SK-N-SH (cell line): Measurements from ENCODE around the gene VPS16. TPM values are rescaled to one million over a fixed set of nuclear protein-coding genes. Genes with fewer than 3 reads are reported as not detected.
"Not testable (repeated sequence)": the region's sequence is repeated elsewhere in the genome, so short reads cannot be mapped to it uniquely, and the experiment has no call there.

ENCODE experiments used
- CTCF ChIA-PET: fragments of 300-600, 350-600 bp; formaldehyde crosslinking; extraction: SDS; loops from one replicate; lab custom pipeline; 2021; lab: Yijun Ruan, JAX
- POLR2A ChIA-PET: fragments of 350-600 bp; sonication (Branson Sonifier 250); formaldehyde crosslinking; extraction: SDS; loops from one replicate; lab custom pipeline; 2020; ENCODE audit warnings: antibody characterized with exemption, inconsistent platforms; lab: Yijun Ruan, JAX
- DNase-seq: peaks from one replicate; pipeline ENCODE4 v3.0.0; 2012
- H2AFZ ChIP-seq: fragments of 200-600 bp; sonication (generic); 2 replicates; pipeline ENCODE4 v1.8.1; 2016; ENCODE audit warnings: antibody characterized with exemption, mild to moderate bottlenecking, low read depth
- H3F3A ChIP-seq: fragments of 200-600 bp; sonication (generic); replicated peaks from 2 replicates; pipeline ENCODE3; 2016; ENCODE audit warnings: antibody characterized with exemption, mild to moderate bottlenecking; ENCODE audit not compliant: insufficient read depth
- H3K27ac ChIP-seq, 2 experiments: fragments of 200-500 bp in 1 of 2; fragments of 200-600 bp in 1 of 2; sonication (Bioruptor generic) in 1 of 2; sonication (generic), shearing (Covaris generic) in 1 of 2; 2 replicates each; pipeline versions ENCODE4 v1.5.1 to v1.6.1; 2014 to 2016; ENCODE audit warnings: low read depth in 2 of 2, inconsistent platforms in 1 of 2, low read length in 1 of 2, mild to moderate bottlenecking in 1 of 2, mixed read lengths in 1 of 2
- H3K27me3 ChIP-seq: fragments of 200-600 bp; sonication (generic), shearing (Covaris generic); 2 replicates; pipeline ENCODE4 v1.6.1; 2016; ENCODE audit warnings: mixed run types; ENCODE audit not compliant: insufficient read depth
- H3K36me3 ChIP-seq, 2 experiments: fragments of 200-500 bp in 1 of 2; fragments of 200-600 bp in 1 of 2; sonication (Bioruptor generic) in 1 of 2; sonication (generic) in 1 of 2; replicated peaks in 1 of 2; 2 replicates each; pipeline versions ENCODE3 to v1.5.1; 2014 to 2016; ENCODE audit warnings: low read length in 1 of 2, mild to moderate bottlenecking in 1 of 2; ENCODE audit not compliant: insufficient read depth in 2 of 2, control insufficient read depth in 1 of 2
- H3K4me1 ChIP-seq, 2 experiments: fragments of 200-500 bp in 1 of 2; fragments of 200-600 bp in 1 of 2; sonication (Bioruptor generic) in 1 of 2; sonication (generic), shearing (Covaris generic) in 1 of 2; 2 replicates each; pipeline versions ENCODE4 v1.5.1 to v1.6.1; 2014 to 2016; ENCODE audit warnings: low read depth in 1 of 2, low read length in 1 of 2, mixed run types in 1 of 2; ENCODE audit not compliant: insufficient read depth in 2 of 2, control insufficient read depth in 1 of 2
- H3K4me2 ChIP-seq: fragments of 200-600 bp; sonication (generic), shearing (Covaris generic); 2 replicates; pipeline ENCODE4 v1.6.1; 2017; ENCODE audit warnings: mixed run types
- H3K4me3 ChIP-seq, 2 experiments: fragments of 200-500 bp in 1 of 2; fragments of 200-600 bp in 1 of 2; sonication (Bioruptor generic) in 1 of 2; sonication (generic), shearing (Covaris generic) in 1 of 2; 2 replicates each; pipeline versions ENCODE4 v1.5.1 to v1.8.1; 2014 to 2016; ENCODE audit warnings: low read depth in 2 of 2, inconsistent platforms in 1 of 2, low read length in 1 of 2, mild to moderate bottlenecking in 1 of 2, mixed read lengths in 1 of 2, moderate library complexity in 1 of 2
- H3K79me2 ChIP-seq: fragments of 200-600 bp; sonication (generic); 2 replicates; pipeline ENCODE4 v1.8.1; 2017; ENCODE audit warnings: mild to moderate bottlenecking; ENCODE audit not compliant: insufficient read depth
- H3K9ac ChIP-seq: fragments of 200-600 bp; sonication (generic); 2 replicates; pipeline ENCODE4 v1.6.1; 2017; ENCODE audit warnings: mixed run types
- H3K9me2 ChIP-seq: fragments of 200-600 bp; sonication (generic); 2 replicates; pipeline ENCODE4 v1.6.1; 2017; ENCODE audit warnings: mixed run types
- H3K9me3 ChIP-seq: fragments of 200-600 bp; sonication (generic); 2 replicates; pipeline ENCODE4 v1.6.1; 2017; ENCODE audit warnings: mixed run types, mild to moderate bottlenecking, moderate library complexity
- H4K20me1 ChIP-seq: fragments of 200-600 bp; sonication (generic); 2 replicates; pipeline ENCODE4 v1.6.1; 2017; ENCODE audit warnings: mild to moderate bottlenecking, mixed run types; ENCODE audit not compliant: insufficient read depth
- CHD2 ChIP-seq: fragments of 150-350 bp; IDR thresholded peaks from 2 replicates; pipeline ENCODE4 v1.6.1; 2018; ENCODE audit warnings: low read length; ENCODE audit not compliant: partially characterized antibody
- EP300 ChIP-seq, 2 experiments: IDR thresholded peaks; 2 replicates each; pipeline versions ENCODE4 v1.4.0 to v1.6.1; 2012; ENCODE audit warnings: borderline replicate concordance in 1 of 2, low read depth in 1 of 2, low read length in 1 of 2
- GATA2 ChIP-seq: sonication (generic); formaldehyde crosslinking; IDR thresholded peaks from 2 replicates; pipeline ENCODE4 v1.5.0; 2020; ENCODE audit warnings: mild to moderate bottlenecking, missing genetic modification reagents
- PBX3 ChIP-seq: IDR thresholded peaks from 2 replicates; pipeline ENCODE4; 2012
- POLR2AphosphoS5 ChIP-seq: IDR thresholded peaks from 2 replicates; pipeline ENCODE4 v1.6.1; 2012; ENCODE audit warnings: low read depth, low read length
- RAD21 ChIP-seq: IDR thresholded peaks from 2 replicates; pipeline ENCODE4 v1.6.1; 2012; ENCODE audit warnings: mild to moderate bottlenecking, low read length
- SIN3A ChIP-seq: IDR thresholded peaks from 2 replicates; pipeline ENCODE4 v1.6.1; 2012; ENCODE audit warnings: low read depth, mild to moderate bottlenecking, low read length, moderate library complexity, borderline replicate concordance
- SMC3 ChIP-seq: IDR thresholded peaks from 2 replicates; pipeline ENCODE4 v1.6.1; 2012; ENCODE audit warnings: low read depth, low read length, improper control_type of control experiment
- TAF1 ChIP-seq: IDR thresholded peaks from 2 replicates; pipeline ENCODE4 v1.6.1; 2012; ENCODE audit warnings: low read depth, mild to moderate bottlenecking, low read length, moderate library complexity, borderline replicate concordance
- TEAD4 ChIP-seq: IDR thresholded peaks from 2 replicates; pipeline ENCODE4 v1.4.0; 2012; ENCODE audit warnings: mild to moderate bottlenecking, borderline replicate concordance; ENCODE audit not compliant: insufficient read depth
- YY1 ChIP-seq: IDR thresholded peaks from 2 replicates; pipeline ENCODE4 v1.4.0; 2012; ENCODE audit warnings: low read depth, mild to moderate bottlenecking
- WGBS: methylation state at CpG from one replicate; pipeline ENCODE4 v1.1.6; 2017; ENCODE audit warnings: low lambda C conversion rate; 5-methylcytosine and 5-hydroxymethylcytosine counted together
- polyA plus RNA-seq, 3 experiments: library from polyadenylated mRNA; depleted of rRNA; stranded (reverse); fragments of >200 nt; gene quantifications; 2 replicates each; pipeline ENCODE4 v1.2.3, GENCODE V29; 2012
- TF ChIP-seq, protein P1 (sequence below): IDR thresholded peaks from 2 replicates; pipeline ENCODE4 v1.4.0; 2012; ENCODE audit warnings: low read depth
- TF ChIP-seq, protein P2 (sequence below): IDR thresholded peaks from 2 replicates; pipeline ENCODE4 v1.4.0; 2012; ENCODE audit warnings: low read depth, borderline replicate concordance
- TF ChIP-seq, protein P3 (sequence below): IDR thresholded peaks from 2 replicates; pipeline ENCODE4 v1.4.0; 2012; ENCODE audit warnings: low read depth, borderline replicate concordance

The VPS16 gene
- polyA plus RNA-seq, 1 of the 3 experiments (the other 2 are of a cell fraction), result 62.0 TPM

GRCh38 chr20:2895154-2895553 lies 54.6 kb downstream of the VPS16 start:
- H3K27ac ChIP-seq, H3K9me2 ChIP-seq, DNase-seq, H3K36me3 ChIP-seq, H3K4me3 ChIP-seq, H3K27me3 ChIP-seq, H3K4me1 ChIP-seq, H2AFZ ChIP-seq, CTCF ChIA-PET, H3K9ac ChIP-seq, H3K4me2 ChIP-seq, H3K9me3 ChIP-seq: not testable (repeated sequence)
- H3K79me2 ChIP-seq, result peaks cover 90% of the 10 kb centered on the region
- peaks cover 21% of the 10 kb centered on the region for H4K20me1 ChIP-seq
- 92% methylated on average over 3 of the region's 3 CpGs for WGBS
- peaks cover 11% of the 10 kb centered on the region for H3F3A ChIP-seq
- POLR2A ChIA-PET, result interaction anchor here (0.6 kb wide), 1 partner anchor 251 kb away, joined by 4 read pairs; no protein-coding TSS in a partner anchor

DNA sequence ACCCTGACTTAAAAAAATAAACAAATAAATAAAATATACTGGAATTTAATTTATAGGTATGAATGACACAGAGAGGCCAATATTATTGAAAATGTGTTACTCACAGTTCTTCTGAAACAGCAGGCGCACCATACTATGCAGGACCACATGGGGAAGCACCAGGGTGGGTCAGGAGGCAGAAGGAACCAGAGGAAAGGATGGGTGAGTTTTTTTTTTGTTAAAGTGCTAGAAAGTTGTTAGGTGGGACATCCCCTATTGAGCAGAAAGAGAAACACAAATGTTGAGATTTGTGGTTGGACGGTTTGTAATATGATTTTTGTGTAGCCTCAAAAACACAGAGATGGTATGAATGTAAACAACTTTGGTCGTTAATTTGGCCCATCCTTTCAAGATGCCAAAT lies 58.7 kb downstream of the VPS16 start:
- Histone ChIP-seq H4K20me1 (peaks cover 21% of the 10 kb centered on the region; the same call in 1 of the 2 replicates), H3K4me1 (no peaks in the 10 kb centered on the region), H3K9ac (no peak overlapping the region), H3K79me2 (peaks cover 98% of the 10 kb centered on the region), H3F3A (no peaks in the 10 kb centered on the region), H3K4me2 (no peak overlapping the region), H3K27ac (no peak overlapping the region), H3K9me3 (no peaks in the 10 kb centered on the region), H3K27me3 (no peaks in the 10 kb centered on the region), H2AFZ (no peak overlapping the region), H3K36me3 (peaks cover 0 to 5% of the 10 kb centered on the region in 2 experiments), H3K9me2 (no peaks in the 10 kb centered on the region), H3K4me3 (no peak overlapping the region)
- 95% methylated on average over 3 of the region's 3 CpGs for WGBS
- TF ChIP-seq, protein P1, sequence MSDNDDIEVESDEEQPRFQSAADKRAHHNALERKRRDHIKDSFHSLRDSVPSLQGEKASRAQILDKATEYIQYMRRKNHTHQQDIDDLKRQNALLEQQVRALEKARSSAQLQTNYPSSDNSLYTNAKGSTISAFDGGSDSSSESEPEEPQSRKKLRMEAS, result no peak
- TF ChIP-seq SIN3A (no peak), EP300 (IDR thresholded peaks at IDR 0.05; ENCODE audit: borderline replicate concordance in 1 of 2, low read depth in 1 of 2, low read length in 1 of 2) (no peak), RAD21 (no peak), PBX3 (no peak), SMC3 (no peak)
- DNase-seq, result no peak
- ChIA-PET CTCF (no interaction called here), POLR2A (no interaction called here)

- POLR2A ChIA-PET, result no interaction called here
- no peak overlapping the region for H3K27ac ChIP-seq
- H3K36me3 ChIP-seq, result peaks cover 0 to 5% of the 10 kb centered on the region in 2 experiments
Measured at GRCh38 chr20:2900845-2901592, 60.5 kb downstream of the VPS16 start.

More at GRCh38 chr20:2900845-2901592, 60.5 kb downstream of the VPS16 start:
- Histone ChIP-seq H3K4me2 (no peak overlapping the region), H3K4me1 (no peaks in the 10 kb centered on the region), H3K9me3 (no peaks in the 10 kb centered on the region), H3K9ac (no peak overlapping the region), H3K79me2 (peaks cover 98% of the 10 kb centered on the region), H4K20me1 (0 out of 2 replicates have a peak, but pooled peaks cover 21% of the 10 kb centered on the region), H2AFZ (no peak overlapping the region), H3K4me3 (no peak overlapping the region), H3F3A (no peaks in the 10 kb centered on the region), H3K27me3 (no peaks in the 10 kb centered on the region), H3K9me2 (no peaks in the 10 kb centered on the region)
- CTCF ChIA-PET, result interaction anchor here (0.9 to 1.4 kb wide), 3 partner anchors 12 to 100 kb away, joined by 3 to 5 read pairs (median 4); no protein-coding TSS in a partner anchor
- DNase-seq, result no peak
- WGBS, result 93% methylated on average over 11 of the region's 11 CpGs
- TF ChIP-seq POLR2AphosphoS5 (no peak), TEAD4 (no peak), CHD2 (no peak), GATA2 (CRISPR knock-in tag) (no peak), YY1 (no peak), TAF1 (no peak), RAD21 (no peak)
- TF ChIP-seq, protein P2, sequence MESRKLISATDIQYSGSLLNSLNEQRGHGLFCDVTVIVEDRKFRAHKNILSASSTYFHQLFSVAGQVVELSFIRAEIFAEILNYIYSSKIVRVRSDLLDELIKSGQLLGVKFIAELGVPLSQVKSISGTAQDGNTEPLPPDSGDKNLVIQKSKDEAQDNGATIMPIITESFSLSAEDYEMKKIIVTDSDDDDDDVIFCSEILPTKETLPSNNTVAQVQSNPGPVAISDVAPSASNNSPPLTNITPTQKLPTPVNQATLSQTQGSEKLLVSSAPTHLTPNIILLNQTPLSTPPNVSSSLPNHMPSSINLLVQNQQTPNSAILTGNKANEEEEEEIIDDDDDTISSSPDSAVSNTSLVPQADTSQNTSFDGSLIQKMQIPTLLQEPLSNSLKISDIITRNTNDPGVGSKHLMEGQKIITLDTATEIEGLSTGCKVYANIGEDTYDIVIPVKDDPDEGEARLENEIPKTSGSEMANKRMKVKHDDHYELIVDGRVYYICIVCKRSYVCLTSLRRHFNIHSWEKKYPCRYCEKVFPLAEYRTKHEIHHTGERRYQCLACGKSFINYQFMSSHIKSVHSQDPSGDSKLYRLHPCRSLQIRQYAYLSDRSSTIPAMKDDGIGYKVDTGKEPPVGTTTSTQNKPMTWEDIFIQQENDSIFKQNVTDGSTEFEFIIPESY, result no peak
- TF ChIP-seq, protein P3, sequence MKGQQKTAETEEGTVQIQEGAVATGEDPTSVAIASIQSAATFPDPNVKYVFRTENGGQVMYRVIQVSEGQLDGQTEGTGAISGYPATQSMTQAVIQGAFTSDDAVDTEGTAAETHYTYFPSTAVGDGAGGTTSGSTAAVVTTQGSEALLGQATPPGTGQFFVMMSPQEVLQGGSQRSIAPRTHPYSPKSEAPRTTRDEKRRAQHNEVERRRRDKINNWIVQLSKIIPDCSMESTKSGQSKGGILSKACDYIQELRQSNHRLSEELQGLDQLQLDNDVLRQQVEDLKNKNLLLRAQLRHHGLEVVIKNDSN, result no peak
- TF ChIP-seq, all 33 proteins: peak for 0
